GM19395 (cell line): ENCODE results near the gene RPP25.

Experiments
- ATAC-seq: cut with Tn5 transposase; IDR thresholded peaks from one replicate; pipeline ENCODE4 v1.9.1; 2021; ENCODE audit warnings: mild to moderate bottlenecking, moderate library complexity; ENCODE audit not compliant: unreplicated experiment

The RPP25 gene, protein sequence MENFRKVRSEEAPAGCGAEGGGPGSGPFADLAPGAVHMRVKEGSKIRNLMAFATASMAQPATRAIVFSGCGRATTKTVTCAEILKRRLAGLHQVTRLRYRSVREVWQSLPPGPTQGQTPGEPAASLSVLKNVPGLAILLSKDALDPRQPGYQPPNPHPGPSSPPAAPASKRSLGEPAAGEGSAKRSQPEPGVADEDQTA

DNA sequence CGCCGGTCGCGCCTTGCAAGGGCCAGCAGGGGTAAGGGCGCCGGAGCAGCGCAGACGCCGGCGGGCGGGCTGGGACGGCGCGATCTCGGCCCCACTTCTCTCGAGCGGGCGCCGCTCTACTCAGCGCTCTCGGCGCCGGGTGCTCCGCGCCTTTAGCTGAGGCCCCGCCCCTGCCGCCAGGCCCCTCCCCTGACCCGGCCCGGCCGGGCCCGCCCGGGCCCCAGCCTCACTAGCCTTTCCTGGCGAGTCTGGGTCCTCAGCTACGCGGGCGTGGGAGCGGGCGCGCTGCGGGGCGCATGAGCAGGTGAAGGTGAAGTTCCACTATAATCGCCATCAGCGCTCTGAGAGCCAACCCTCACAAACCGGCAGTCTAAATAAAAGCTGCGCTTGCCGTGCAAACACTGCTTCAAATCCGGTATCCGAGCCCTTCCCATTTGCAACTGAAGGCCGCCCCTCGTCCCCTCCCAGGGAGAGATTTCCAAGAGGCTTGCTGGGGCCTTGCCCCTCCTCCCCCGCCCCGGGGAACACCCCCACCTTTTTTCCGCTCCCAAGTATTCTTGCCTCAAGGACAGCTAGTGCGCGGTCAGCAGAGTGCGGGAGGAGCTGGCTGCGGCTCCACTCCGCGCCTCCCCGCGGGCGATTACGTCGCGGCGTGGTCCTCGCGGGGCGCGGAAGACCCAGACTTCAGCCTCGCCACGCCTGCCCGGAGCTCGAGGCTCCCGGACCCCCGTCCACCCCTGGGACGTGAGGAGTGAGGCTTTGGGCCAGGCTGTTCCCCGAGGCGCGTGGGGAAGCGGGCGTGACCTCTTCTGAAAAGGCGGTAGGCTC, at the start of gene RPP25:
Gene RPP25 (minus strand): TSS at position 125 of the 828 bp plus-strand sequence. CDS start 189 bp downstream, outside the sequence.
- ATAC-seq = peak; percentile 81

DNA sequence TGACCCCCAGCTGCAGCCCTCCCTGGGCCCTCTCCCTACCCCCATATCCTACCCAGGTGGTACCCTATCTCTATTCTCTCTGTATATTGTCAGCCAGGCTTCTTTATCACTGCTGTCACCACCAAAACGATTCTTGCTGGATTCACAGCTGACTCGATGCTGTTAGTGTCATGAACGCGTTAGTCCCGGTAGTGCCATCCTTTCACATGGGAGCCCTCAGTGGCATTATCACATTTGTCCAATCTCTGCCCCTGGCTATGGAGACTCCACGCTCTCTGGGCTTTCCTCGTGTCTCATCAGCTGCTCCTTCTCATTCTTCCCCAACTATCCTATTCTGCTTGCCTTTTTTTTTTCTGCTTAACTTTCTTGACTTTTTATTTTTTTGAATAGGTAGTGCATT, 45.8 kb upstream of the RPP25 start:
- no peak for ATAC-seq

DNA sequence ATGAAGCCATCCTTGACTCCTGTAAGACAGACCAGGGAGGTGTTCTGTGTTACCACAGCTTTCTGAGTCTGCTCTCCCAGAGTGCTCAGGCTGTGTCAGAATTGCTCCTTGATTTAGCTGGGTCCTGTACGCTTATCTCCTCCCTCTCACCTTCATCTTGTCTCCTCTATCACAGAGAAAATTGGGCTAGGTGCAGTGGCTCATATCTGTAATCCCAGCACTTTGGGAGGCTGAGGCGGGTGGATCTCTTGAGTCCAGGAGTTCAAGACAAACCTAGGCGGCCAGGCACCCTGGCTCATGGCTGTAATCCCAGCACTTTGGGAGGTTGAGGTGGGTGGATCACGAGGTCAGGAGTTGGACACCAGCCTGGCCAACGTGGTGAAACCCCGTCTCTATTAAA, 44.7 kb upstream of the RPP25 start:
- no peak for ATAC-seq

DNA sequence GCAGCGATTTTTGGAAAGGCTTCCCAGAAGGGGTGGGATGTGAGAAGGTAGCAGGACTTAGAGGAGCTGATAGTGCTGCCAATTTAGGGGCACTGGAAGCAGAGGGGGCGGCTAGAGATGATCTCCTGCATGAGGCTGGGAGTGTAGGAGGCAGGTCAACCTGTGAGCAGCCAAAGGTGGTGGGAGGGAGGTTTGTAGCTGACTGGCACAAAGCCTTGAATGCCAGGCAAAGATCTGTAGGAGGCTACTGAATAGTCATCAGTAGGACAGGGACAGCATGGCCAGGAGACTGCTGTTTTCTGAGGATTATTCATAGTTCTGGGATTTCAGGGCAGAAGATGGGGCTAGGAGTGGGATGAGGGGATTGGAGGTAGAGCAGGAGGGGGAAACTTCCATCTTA, 41.0 kb upstream of the RPP25 start:
- ATAC-seq = no peak

DNA sequence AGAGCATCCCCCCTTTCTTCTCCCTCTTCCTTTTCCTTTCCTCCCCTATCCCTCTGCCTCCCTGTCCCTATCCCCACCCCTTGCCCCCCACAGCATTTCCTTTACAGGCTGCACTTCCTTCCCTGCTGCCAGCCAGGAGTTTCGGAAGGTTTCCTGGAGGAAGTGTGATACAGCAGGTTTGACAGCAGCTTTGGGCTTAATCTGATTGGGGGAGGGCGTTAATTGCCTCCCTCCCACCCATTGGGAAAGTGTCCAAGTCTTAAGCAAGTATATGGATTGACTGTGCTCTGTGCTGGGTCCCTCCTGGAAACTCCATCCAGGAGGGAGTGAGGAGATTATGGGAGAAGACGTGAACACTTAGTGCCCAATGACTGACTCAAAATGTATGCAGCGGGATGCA, 40.6 kb upstream of the RPP25 start:
- no peak for ATAC-seq

DNA sequence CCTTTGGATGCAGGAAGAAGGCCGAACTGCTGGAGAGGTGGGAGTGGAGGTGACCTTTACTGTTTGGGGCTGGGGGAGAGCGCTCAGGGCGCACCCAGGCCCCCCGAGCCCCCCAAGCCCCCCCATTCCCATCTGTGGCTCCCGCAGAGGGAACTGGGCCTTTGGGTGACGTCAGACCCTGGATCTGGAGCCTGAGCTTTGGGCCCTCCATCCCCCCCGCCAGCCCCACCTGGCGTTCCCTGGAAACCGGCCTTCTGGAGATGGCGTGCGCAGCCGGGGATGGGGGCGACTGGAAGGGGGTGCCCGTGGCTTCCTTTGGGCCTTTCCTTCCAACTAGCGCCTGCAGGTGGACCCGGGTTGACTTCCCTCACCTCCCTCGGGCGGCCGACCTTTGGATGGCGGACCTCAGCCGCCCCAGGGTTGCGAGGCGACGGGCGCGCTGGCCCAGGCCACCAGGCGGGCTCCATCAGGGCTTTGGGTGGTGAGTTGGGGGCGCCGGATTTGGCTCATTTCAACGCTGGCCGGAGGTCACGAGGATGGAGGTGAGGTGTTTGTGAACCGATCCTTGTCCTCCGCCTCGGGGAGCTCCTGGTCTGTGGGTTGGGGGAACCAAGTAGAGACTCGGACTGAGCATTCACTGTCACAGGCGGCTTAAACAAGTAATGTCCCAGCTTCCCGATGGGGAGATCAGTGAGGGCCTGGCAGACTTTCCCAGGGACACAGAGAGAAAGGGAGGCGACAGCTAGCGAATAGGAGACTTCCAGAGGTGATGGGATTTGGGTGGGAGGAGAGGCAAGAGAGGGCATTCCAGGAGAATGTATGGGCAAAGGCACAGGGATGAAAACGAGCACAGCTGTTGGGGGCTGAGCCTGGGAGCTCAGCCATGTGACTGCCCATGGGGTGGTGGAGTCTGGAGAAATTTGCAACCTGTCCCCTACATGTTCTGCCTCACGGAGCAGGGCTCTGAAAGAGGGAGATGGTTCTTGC, 39.5 kb upstream of the RPP25 start:
- ATAC-seq = no peak

DNA sequence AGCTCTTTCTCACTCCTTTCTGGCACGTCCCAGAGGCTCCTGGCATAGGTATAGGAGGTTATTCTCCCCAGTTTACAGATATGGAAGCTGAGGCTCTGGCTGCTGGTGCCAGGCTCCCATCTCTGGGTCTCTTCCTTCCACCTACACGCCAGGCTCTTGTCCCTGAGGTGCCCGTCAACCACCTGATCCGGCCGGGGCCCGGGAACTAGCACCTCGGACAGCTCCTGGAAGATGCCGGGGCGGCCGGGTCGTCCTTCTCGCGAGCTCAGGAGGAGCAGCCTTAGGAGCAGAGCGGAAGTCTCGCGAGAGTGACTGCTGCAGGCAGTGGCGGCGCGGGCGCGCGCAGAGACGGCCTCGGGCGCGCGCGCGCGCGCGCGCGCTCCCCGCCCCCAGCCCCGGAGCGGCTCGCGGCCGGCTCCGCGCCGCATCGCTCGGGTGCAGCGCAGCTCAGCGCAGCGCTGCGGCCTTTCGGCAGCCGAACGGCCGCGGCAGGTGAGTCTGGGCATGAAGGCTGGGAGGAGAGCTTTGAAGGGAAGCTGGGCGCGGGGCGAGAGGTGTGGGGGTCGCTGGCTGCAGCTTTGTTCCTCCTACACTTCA, 38.7 kb upstream of the RPP25 start, which contains the start of gene SCAMP5:
Gene SCAMP5 (plus strand): TSS at position 382 of the 597 bp plus-strand sequence. CDS start 16,277 bp downstream, outside the sequence.
- ATAC-seq = peak; percentile 67

DNA sequence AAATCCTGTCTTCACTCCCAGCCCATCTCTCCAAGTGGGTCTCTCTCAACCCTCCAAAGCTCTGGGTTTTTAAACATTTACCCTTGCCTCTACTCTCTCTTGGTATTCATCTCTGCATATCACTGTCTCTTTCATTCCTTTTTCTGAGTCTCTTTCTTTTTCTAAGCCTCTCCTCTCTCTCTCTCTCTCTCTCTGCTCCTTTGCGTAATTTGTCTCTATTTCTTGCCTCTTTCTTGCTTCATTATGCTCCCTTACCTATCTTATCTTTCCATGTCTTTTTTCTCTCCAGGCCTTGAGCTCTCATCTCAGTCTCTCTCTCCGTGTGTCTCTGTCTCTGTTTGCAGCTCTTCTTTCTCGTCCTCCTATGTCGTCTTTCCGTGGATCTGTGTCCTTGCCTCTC, 38.1 kb upstream of the RPP25 start:
- no peak for ATAC-seq

DNA sequence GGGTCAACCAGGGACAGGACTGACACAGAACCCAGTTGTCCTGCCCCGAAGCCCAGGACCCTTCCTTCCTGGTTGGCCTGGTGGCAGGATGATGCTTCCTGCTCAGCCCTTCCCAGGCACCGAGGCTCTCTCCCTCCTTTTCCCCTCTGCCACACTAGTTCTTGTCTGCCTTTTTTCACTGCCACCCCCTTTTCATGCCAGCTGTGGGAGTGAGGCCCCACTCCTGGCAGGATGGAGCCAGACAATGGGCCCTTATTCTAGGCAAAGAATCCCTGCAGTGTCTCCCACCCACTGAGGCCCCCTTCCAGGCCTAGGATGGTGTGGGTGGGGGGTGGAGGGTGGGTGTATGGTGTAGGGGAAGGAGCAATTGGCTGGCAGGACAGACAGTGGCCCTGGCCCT, 37.7 kb upstream of the RPP25 start:
- ATAC-seq = no peak

DNA sequence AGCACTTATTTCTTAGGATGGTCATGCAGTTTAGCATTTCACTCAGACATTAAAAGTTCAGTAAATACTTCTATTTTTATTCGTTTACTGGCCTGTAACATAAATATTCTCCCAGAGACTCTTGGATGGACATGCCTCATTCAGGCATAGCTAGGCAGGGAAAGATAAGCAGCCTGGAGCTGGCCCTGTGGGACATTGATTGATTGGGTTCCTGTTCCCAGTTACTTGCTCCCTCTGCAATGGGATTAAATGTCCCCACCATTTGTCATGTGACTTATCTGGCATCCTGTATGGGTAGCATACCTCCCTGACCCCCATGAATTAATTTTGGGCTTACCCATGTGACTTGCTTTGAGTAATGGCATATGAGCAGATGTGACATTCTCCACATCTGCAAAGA, 36.0 kb upstream of the RPP25 start:
- ATAC-seq = no peak

DNA sequence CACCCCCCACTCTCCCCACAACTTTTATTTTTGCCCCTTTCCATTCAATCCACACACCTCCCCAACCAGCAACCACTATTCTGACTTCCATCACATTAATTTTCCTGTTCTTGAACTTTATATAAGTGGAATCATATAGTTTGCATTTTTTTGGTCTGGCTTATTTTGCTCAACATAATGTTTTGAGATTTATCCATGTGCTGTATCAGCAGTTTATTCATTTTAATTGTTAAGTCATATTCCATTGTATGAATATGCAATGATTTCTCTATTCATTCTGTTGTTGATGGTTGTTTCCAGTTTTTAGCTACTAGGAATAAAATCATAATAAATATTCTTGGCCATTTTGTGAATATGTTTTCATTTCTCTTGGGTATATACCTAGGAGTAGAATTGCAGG, 33.0 kb upstream of the RPP25 start:
- no peak for ATAC-seq

DNA sequence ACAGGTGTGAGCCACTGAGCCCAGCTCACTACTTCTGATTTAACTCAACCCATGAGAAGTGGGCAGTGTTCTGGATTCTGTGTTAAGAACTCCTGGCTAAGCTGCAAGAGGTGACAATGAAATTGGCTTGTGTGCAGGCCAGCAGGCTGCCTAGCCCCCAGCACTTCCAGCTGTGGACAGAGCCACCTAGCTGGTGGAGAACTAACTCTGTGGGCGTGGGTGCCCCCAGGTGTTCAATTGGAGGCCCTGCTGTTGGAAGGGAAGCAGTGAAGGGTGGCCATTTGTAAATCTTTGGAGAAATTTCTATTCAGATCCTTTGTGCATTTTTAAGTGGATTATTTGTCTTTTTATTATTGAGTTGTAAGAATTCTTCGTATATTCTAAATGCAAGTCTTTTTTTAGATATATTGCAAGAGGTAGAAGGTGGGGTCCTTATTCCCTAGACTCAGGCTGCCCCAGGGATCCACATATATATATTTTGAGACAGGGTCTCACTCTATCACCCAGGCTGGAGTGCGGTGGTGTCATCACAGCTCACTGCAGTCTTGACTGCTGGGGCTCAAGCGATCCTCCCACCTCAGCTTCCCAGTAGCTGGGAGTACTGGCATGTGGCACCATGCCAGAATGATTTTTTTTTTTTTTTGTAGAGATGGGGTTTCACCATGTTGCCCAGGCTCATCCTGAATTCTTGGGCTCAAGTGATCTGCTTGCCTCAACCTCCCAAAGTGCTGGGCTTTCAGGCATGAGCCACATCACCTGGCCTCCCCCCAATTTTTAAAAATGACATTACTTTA, 31.6 kb upstream of the RPP25 start:
- no peak for ATAC-seq

DNA sequence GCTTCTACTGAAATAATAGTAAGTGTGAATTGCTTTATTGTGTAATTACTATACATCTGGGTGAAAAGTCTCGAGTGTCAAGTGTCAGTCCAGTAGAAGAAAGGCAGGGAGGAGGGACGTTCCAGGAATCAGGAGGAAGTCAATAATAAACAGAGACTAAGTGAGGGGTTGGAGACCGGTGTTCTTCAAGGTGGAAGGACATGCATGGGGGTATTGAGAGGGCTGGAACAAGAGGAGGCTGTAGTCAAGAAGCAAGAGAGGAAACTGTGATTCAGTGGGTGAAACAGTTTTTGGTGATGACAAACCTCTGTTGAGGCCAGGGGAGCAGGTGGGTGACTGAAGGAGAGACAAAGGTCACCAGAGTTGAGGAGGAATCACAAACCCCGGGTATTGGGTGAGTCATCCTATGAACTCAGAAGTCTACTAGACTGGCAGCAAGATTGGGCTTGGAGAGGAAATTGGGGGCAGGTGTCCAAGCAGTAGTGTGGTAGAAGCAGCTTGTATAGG, 27.2 kb upstream of the RPP25 start:
- no peak for ATAC-seq

DNA sequence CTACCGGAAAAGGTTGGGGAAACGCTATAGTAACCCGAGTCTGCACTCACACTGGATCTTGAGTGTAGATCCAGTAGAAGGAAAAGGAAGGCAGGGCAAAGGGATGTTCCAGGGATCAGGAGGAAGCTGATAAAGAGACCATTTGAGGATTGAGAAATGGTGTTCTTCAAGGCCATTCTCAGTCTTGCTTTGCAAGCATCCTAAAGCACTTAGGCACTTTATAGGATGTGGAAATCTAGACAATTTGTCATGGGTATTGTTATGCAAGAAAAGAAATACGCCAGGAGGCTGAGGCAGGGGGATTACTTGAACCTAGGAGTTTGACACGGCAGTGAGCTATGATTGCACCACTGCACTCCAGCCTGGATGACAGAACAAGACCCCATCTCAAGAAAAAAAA, 25.6 kb upstream of the RPP25 start:
- ATAC-seq = no peak

DNA sequence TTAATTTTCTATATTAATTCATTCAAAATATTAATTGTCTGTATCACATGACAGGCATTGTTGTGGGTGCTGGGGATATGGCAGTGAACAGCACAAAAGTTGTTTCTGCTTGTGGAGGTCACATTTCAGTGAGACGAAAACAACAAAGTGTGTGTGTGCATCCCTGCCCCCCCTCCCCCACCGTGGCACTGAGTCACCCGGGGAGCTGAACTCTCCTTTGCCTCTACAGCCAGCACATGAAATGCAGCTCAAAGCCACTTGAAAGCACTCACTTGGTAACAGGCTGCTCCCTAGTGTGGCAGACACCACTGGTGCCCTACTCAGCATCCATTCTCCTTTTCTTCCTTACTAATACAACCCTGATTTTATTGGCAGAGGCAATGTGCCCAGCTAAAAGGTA, 21.9 kb upstream of the RPP25 start:
- no peak for ATAC-seq

DNA sequence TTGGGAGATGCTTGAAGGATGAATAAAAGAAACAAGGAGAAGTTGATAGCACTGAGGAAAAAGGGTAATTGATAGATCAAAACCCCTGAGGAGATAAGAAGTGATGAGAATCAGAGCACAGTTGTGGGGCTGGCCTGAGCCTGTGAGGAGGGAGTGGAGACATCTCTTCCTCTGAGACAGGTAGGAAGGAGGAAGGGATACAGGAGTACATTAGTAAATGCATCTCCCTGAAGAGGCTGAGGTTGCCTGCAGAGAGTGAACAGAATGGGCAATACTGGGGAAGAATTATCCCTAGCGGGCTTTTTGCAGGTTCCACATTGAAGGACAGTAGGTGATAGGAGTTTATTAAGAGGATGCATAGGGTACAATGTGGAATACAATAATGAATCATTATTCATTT, 21.5 kb upstream of the RPP25 start:
- ATAC-seq = no peak

DNA sequence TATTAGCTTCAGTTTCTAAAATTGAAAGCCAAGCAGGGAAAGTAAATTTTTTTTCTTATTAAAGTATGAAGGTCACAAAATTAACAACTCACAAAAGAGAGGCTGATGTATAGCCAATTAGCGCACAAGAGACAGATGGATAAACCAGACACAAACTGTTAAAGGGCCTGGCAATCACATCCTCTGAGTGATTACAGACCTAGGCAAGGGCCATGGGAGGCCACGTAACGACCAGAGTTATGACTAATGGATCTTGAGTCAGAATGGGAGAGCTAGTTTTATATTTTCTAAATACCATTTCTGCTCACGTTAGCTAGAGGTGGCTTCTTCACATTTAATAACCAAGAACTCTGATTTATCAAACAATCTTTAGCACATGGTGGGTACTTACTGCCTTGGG, 21.0 kb upstream of the RPP25 start:
- ATAC-seq = no peak

DNA sequence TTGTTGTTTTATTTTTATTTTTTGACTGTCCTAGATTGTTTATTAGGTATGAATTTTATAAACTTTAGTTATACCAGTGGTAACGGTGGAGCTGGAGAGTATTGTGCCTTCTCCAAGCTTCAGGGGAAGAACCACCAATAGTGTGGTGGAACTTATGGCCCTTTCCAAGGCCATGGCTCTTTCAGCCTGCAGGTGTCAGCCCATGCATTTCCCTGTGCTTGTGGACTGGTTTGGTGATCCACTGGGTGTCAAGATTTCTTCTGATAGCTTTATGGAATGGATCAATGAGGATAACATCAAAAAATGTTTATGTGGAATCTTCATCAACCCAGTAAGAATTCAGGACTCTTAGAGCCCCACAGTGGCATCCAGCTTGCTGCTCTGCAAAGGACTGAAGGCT, 19.6 kb upstream of the RPP25 start:
- no peak for ATAC-seq

DNA sequence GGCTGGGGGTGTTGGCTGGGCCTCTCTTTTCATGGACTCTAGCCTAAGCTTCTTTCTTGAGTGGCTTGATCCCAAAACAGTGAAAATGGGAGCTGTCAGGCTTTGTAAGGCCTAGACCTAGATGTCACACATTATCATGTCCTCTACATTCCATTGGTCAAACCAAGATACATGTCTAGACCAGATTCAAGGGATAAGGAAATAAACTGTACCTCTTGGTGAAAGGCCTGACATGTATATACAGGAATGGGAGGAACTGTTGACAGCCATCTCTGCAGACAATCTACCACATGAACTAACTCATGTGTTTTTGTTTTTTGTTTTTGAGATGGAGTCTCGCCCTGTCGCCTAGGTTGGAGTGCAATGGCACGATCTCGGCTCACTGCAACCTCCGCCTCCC, 11.1 kb upstream of the RPP25 start:
- ATAC-seq = no peak

DNA sequence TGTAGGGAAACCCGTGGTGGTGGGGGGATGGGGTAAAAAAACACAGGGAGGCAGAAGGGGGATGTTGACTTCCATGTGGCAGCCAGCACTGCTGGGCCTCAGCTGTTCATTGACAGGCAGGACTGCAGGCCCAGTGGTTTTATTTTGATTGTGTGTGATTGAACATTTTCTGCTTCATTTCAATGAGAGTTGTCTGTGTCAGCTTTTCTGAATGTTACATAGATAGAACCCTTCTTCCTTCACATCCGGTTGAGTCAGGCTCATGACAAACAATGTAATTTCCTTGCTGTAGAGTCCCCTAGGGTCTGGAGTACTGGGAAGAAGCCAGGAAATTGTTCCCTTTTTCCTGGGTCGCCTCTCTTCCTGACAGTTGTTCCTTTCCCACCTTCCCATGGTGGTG, 8.2 kb upstream of the RPP25 start:
- ATAC-seq = no peak
